GM23338 (cell line): ENCODE data around the gene CHRNA7. TPM values are rescaled to one million over a fixed set of nuclear protein-coding genes. Genes with fewer than 3 reads are reported as not detected.

Source experiments
- ATAC-seq: fragments of 200-7000 bp; cut with Tn5 transposase; 3 replicates; pipeline ENCODE4 v1.9.1; 2020
- DNase-seq: peaks from one replicate; pipeline ENCODE4 v3.0.0-alpha.2; 2015; ENCODE audit warnings: low spot score
- H2AFZ ChIP-seq: fragments of 200-600 bp; sonication (generic); 2 replicates; pipeline ENCODE4 v1.8.0; 2016; ENCODE audit warnings: antibody characterized with exemption, mild to moderate bottlenecking, moderate library complexity
- H3F3A ChIP-seq: fragments of 200-600 bp; sonication (generic); replicated peaks from 2 replicates; pipeline ENCODE4 v1.8.0; 2017; ENCODE audit warnings: antibody characterized with exemption, mixed run types, low read depth
- H3K27ac ChIP-seq: fragments of 200-600 bp; sonication (generic); 2 replicates; pipeline ENCODE4 v1.6.1; 2016; ENCODE audit warnings: low read depth
- H3K27me3 ChIP-seq: fragments of 200-600 bp; sonication (generic); 2 replicates; pipeline ENCODE4 v1.8.0; 2016; ENCODE audit warnings: mild to moderate bottlenecking, mixed run types, moderate library complexity; ENCODE audit not compliant: insufficient read depth
- H3K36me3 ChIP-seq: fragments of 200-600 bp; sonication (generic); 2 replicates; pipeline ENCODE4 v1.8.0; 2016; ENCODE audit warnings: mild to moderate bottlenecking; ENCODE audit not compliant: insufficient read depth
- H3K4me1 ChIP-seq: fragments of 200-600 bp; sonication (generic); 2 replicates; pipeline ENCODE4 v1.8.0; 2016; ENCODE audit warnings: mild to moderate bottlenecking, moderate library complexity; ENCODE audit not compliant: insufficient read depth
- H3K4me2 ChIP-seq: fragments of 200-600 bp; sonication (generic); 2 replicates; pipeline ENCODE4 v1.7.1; 2017; ENCODE audit warnings: mixed run types
- H3K4me3 ChIP-seq: fragments of 200-600 bp; sonication (generic); 2 replicates; pipeline ENCODE4 v1.6.1; 2016; ENCODE audit warnings: mixed run types
- H3K79me2 ChIP-seq: fragments of 200-600 bp; sonication (generic); replicated peaks from 2 replicates; pipeline ENCODE4 v1.8.0; 2017; ENCODE audit warnings: mild to moderate bottlenecking; ENCODE audit not compliant: insufficient read depth
- H3K9me2 ChIP-seq: fragments of 200-600 bp; sonication (generic); 2 replicates; pipeline ENCODE4 v1.8.0; 2017; ENCODE audit not compliant: insufficient read depth
- H4K20me1 ChIP-seq: fragments of 200-600 bp; sonication (generic); replicated peaks from 2 replicates; pipeline ENCODE4 v1.8.0; 2017; ENCODE audit warnings: mild to moderate bottlenecking; ENCODE audit not compliant: insufficient read depth
- H3K27ac Mint-ChIP-seq: 2 replicates; pipeline ENCODE4 v1.8.0; 2020; ENCODE audit warnings: inconsistent platforms, mild to moderate bottlenecking, moderate library complexity, mixed read lengths
- H3K27me3 Mint-ChIP-seq: 3 replicates; pipeline ENCODE4 v1.8.0; 2022; ENCODE audit warnings: low read depth, mild to moderate bottlenecking, moderate library complexity, mixed read lengths, inconsistent platforms; ENCODE audit not compliant: insufficient read depth, poor library complexity
- H3K36me3 Mint-ChIP-seq: 3 replicates; pipeline ENCODE4 v1.8.0; 2021; ENCODE audit warnings: low read depth, mild to moderate bottlenecking, inconsistent platforms, moderate library complexity, mixed read lengths
- H3K4me1 Mint-ChIP-seq: 3 replicates; pipeline ENCODE4 v1.8.0; 2020; ENCODE audit warnings: mild to moderate bottlenecking, inconsistent platforms, mixed read lengths
- H3K4me3 Mint-ChIP-seq: 3 replicates; pipeline ENCODE4 v1.8.0; 2021; ENCODE audit warnings: moderate library complexity, mild to moderate bottlenecking, inconsistent platforms, mixed read lengths
- H3K9me3 Mint-ChIP-seq: 3 replicates; pipeline ENCODE4 v1.8.0; 2020; ENCODE audit warnings: moderate library complexity, mild to moderate bottlenecking, inconsistent platforms, mixed read lengths
- CREB1 ChIP-seq: fragments of 250-450 bp; sonication (Bioruptor Pico); IDR thresholded peaks from 2 replicates; pipeline ENCODE4 v1.5.0; 2020; ENCODE audit warnings: low read depth, mild to moderate bottlenecking, moderate library complexity
- CTCF ChIP-seq, 2 experiments: fragments of 200-600 bp in 1 of 2; sonication (generic) in 1 of 2; conservative IDR thresholded peaks; 2 replicates each; pipeline versions ENCODE4 v1.5.1 to v1.6.1; 2016 to 2017; ENCODE audit warnings: antibody characterized with exemption in 2 of 2, low read depth in 2 of 2, mild to moderate bottlenecking in 2 of 2, moderate library complexity in 1 of 2
- EZH2 ChIP-seq: fragments of 200-600 bp; sonication (generic); IDR thresholded peaks from one replicate; pipeline ENCODE4 v1.8.0; 2017; ENCODE audit warnings: antibody characterized with exemption, mild to moderate bottlenecking, low read depth; ENCODE audit not compliant: unreplicated experiment
- EZH2phosphoT487 ChIP-seq: fragments of 200-600 bp; sonication (generic); IDR thresholded peaks from one replicate; pipeline ENCODE4 v1.8.1; 2018; ENCODE audit warnings: antibody characterized with exemption; ENCODE audit not compliant: unreplicated experiment
- JUNB ChIP-seq: IDR thresholded peaks from one replicate; pipeline ENCODE4 v1.6.1; 2016; ENCODE audit warnings: antibody characterized with exemption; ENCODE audit not compliant: unreplicated experiment
- NANOG ChIP-seq: IDR thresholded peaks from 2 replicates; pipeline ENCODE4 v1.6.1; 2016; ENCODE audit warnings: antibody characterized with exemption, borderline replicate concordance
- POLR2AphosphoS5 ChIP-seq: IDR thresholded peaks from 2 replicates; pipeline ENCODE4 v1.6.1; 2016; ENCODE audit warnings: antibody characterized with exemption, low read depth
- REST ChIP-seq: IDR thresholded peaks from one replicate; pipeline ENCODE4 v1.6.1; 2018; ENCODE audit warnings: antibody characterized with exemption; ENCODE audit not compliant: unreplicated experiment
- STAT1 ChIP-seq: IDR thresholded peaks from one replicate; pipeline ENCODE4 v1.6.1; 2016; ENCODE audit warnings: antibody characterized with exemption; ENCODE audit not compliant: unreplicated experiment
- ZNF114 ChIP-seq: fragments of 250-450 bp; sonication (Bioruptor Pico); IDR thresholded peaks from 2 replicates; pipeline ENCODE4 v1.5.0; 2020; ENCODE audit warnings: mild to moderate bottlenecking, moderate library complexity
- ZNF331 ChIP-seq: fragments of 250-450 bp; sonication (Bioruptor Pico); IDR thresholded peaks from 2 replicates; pipeline ENCODE4 v1.5.0; 2020; ENCODE audit warnings: low read depth, mild to moderate bottlenecking, moderate library complexity
- polyA plus RNA-seq: library from polyadenylated mRNA; unstranded; fragments of >200 nt; fragmentation: Nextera tagmentation; extraction: Ambion mirVana; gene quantifications from 2 replicates; pipeline ENCODE4 v1.2.1, GENCODE V29; 2016
- total RNA-seq: library from RNA; depleted of rRNA; stranded (reverse); fragments of >200 nt; shearing (Covaris generic); gene quantifications from 2 replicates; pipeline ENCODE4 v1.2.3, GENCODE V29; 2014

Gene CHRNA7
- total and polyA plus RNA-seq, 2 experiments from 2014 or later = 4.6 to 8.2 TPM

GRCh38 chr15:32089851-32090359, 59.6 kb downstream of the CHRNA7 start:
- ATAC-seq (peak; percentile 52), DNase-seq (peak; percentile 14)
- TF ChIP-seq JUNB (no peak), NANOG (no peak)
- Mint-ChIP-seq H3K4me1 (peaks cover 22% of the 10 kb centered on the region), H3K27me3 (no peaks in the 10 kb centered on the region), H3K36me3 (peaks cover 4% of the 10 kb centered on the region; the same call in 1 of the 3 replicates), H3K27ac (no peak overlapping the region), H3K9me3 (peaks cover 6% of the 10 kb centered on the region; the same call in 1 of the 3 replicates), H3K4me3 (no peak overlapping the region)
- no peaks in the 10 kb centered on the region for H3K79me2 ChIP-seq
- H3K4me1 ChIP-seq = peaks cover 34% of the 10 kb centered on the region
- H3K4me2 ChIP-seq = no peak overlapping the region
- no peaks in the 10 kb centered on the region for H3K27me3 ChIP-seq
- no peaks in the 10 kb centered on the region for H3F3A ChIP-seq
- H4K20me1 ChIP-seq = no peaks in the 10 kb centered on the region
- no peak overlapping the region for H3K4me3 ChIP-seq
- no peaks in the 10 kb centered on the region for H3K36me3 ChIP-seq
- H3K9me2 ChIP-seq = no peaks in the 10 kb centered on the region
- H3K27ac ChIP-seq = no peak overlapping the region
- H2AFZ ChIP-seq = no peak overlapping the region

- ATAC-seq = peak; percentile 97
- H3K27ac ChIP-seq = peak overlapping the region; percentile 83
- no peak overlapping the region; the same call in 1 of the 2 replicates for H2AFZ ChIP-seq
- H3K36me3 Mint-ChIP-seq = peaks cover 4% of the 10 kb centered on the region; the same call in 1 of the 3 replicates
- H4K20me1 ChIP-seq = no peaks in the 10 kb centered on the region
- H3K27me3 ChIP-seq = no peaks in the 10 kb centered on the region
- no peak overlapping the region for H3K4me3 Mint-ChIP-seq
- H3F3A ChIP-seq = no peaks in the 10 kb centered on the region
- H3K4me3 ChIP-seq = no peak overlapping the region
- H3K9me3 Mint-ChIP-seq = peaks cover 6% of the 10 kb centered on the region; the same call in 1 of the 3 replicates
- no peaks in the 10 kb centered on the region for H3K27me3 Mint-ChIP-seq
- peaks cover 25% of the 10 kb centered on the region for H3K4me1 Mint-ChIP-seq
- H3K36me3 ChIP-seq = no peaks in the 10 kb centered on the region
- peak overlapping the region; percentile 84 for H3K27ac Mint-ChIP-seq
- peaks cover 34% of the 10 kb centered on the region for H3K4me1 ChIP-seq
- H3K79me2 ChIP-seq = no peaks in the 10 kb centered on the region
- H3K4me2 ChIP-seq = peak overlapping the region; percentile 10
- peak; percentile 36 for DNase-seq
- no peaks in the 10 kb centered on the region for H3K9me2 ChIP-seq
- TF ChIP-seq JUNB = no peak
- TF ChIP-seq ZNF331 (CRISPR knock-in tag) = no peak
- no peak for TF ChIP-seq STAT1
- TF ChIP-seq CREB1 (CRISPR knock-in tag) = no peak
- TF ChIP-seq REST = no peak
- TF ChIP-seq EZH2 = no peak
- no peak for TF ChIP-seq POLR2AphosphoS5
- no peak for TF ChIP-seq EZH2phosphoT487
- TF ChIP-seq ZNF114 (CRISPR knock-in tag) = no peak
- no peak for TF ChIP-seq CTCF (conservative IDR thresholded peaks at IDR 0.05; ENCODE audit: low read depth in 2 of 2)
Measured at GRCh38 chr15:32091505-32092380, 61.4 kb downstream of the CHRNA7 start.
